Body of pancreas (tissue), 4 donors: ENCODE data around the gene C1QTNF6. TPM values are rescaled to one million over a fixed set of nuclear protein-coding genes. Genes with fewer than 3 reads are reported as not detected.
A peak's percentile ranks its signal among the peaks of the same experiment; 100 is the strongest.

Experiments
- ATAC-seq: fragments of 150-250 bp; one replicate; pipeline ENCODE4 v1.9.1; 2016
- DNase-seq, 4 donors: peaks; one replicate each; pipeline ENCODE4 v3.0.0-alpha.2; 2019
- H3K27ac ChIP-seq, 4 donors: fragments of 200-600 bp; sonication (generic); 1 replicate in 3 of 4; 2 replicates in 1 of 4; pipeline versions ENCODE4 v1.5.1 to v1.6.1; 2016 to 2019; ENCODE audit warnings: mild to moderate bottlenecking in 1 of 4, mixed read lengths in 1 of 4, moderate library complexity in 1 of 4
- H3K27me3 ChIP-seq, 2 donors: fragments of 200-600 bp; sonication (generic); one replicate each; pipeline ENCODE4 v1.6.0; 2016; ENCODE audit warnings: mild to moderate bottlenecking in 1 of 2
- H3K36me3 ChIP-seq, 2 donors: fragments of 200-600 bp; sonication (generic); replicated peaks in 1 of 2; 2 replicates each; pipeline ENCODE4 v1.5.1; 2016; ENCODE audit warnings: low read depth in 2 of 2; ENCODE audit not compliant: insufficient read depth in 1 of 2
- H3K4me1 ChIP-seq: fragments of 200-600 bp; sonication (generic); one replicate; pipeline ENCODE4 v1.6.0; 2016
- H3K4me3 ChIP-seq, 2 donors: fragments of 200-600 bp; sonication (generic); 1 replicate in 1 of 2; 2 replicates in 1 of 2; pipeline ENCODE4 v1.5.1; 2016 to 2019
- H3K9me3 ChIP-seq, 3 donors: fragments of 200-600 bp; sonication (generic); 1 replicate in 2 of 3; 2 replicates in 1 of 3; pipeline ENCODE4 v1.5.1; 2016
- POLR2A ChIP-seq, 3 donors: fragments of 450-650 bp; IDR thresholded peaks; one replicate each; pipeline ENCODE4 v1.6.1; 2016; ENCODE audit warnings: antibody characterized with exemption in 3 of 3, mild to moderate bottlenecking in 2 of 3
- whole genome bisulfite sequencing, 2 donors: methylation state at CpG; one replicate each; pipeline ENCODE4 v1.1.5; 2017; 5-methylcytosine and 5-hydroxymethylcytosine counted together
- intact Hi-C: fragments of 100-400 bp; cut with DNase I; formaldehyde crosslinking; loops from one replicate; pipeline ENCODE4 v1.15.1; 2023
- total RNA-seq, 2 donors: library from RNA; depleted of rRNA; stranded (reverse); fragments of >200 nt; gene quantifications; one replicate each; pipeline ENCODE4 v1.1.0, GENCODE V29; 2016
- TF ChIP-seq, protein P1 (sequence below), 7 experiments: fragments of 450-650 bp in 4 of 7; fragments of 200-600 bp in 3 of 7; sonication (generic) in 3 of 7; IDR thresholded peaks; one replicate each; pipeline ENCODE4 v1.5.1; 2016 to 2019; ENCODE audit warnings: antibody characterized with exemption in 7 of 7

C1QTNF6 gene
- total RNA-seq, 2 donors from 2014 or later, result 2.0 to 4.7 TPM

DNA sequence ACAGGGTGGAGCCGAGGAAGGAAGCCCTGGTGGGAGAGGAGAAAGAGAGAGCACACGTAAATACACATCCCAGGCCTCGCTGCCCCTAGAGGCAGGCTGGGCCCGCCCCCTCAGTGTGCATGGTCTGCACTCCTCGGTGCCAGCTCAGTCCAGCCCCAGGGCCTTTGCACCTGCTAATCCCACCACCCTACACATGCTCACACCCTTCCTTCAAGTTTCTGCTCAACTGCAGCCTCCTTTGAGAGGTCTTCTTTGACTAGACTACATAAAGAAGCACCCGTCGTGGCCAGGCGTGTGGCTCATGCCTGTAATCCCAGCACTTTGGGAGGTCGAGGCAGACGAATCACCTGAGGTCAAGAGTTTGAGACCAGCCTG lies 43.9 kb downstream of the C1QTNF6 start:
- WGBS, 2 donors, result 86 to 92% methylated on average over 8 to 10 of the region's 10 CpGs
- no peaks in the 10 kb centered on the region for H3K36me3 ChIP-seq
- peaks cover 11% of the 10 kb centered on the region for H3K4me1 ChIP-seq
- no peak overlapping the region for H3K4me3 ChIP-seq
- TF ChIP-seq POLR2A (IDR thresholded peaks at IDR 0.05), result no peak
- TF ChIP-seq, protein P1, sequence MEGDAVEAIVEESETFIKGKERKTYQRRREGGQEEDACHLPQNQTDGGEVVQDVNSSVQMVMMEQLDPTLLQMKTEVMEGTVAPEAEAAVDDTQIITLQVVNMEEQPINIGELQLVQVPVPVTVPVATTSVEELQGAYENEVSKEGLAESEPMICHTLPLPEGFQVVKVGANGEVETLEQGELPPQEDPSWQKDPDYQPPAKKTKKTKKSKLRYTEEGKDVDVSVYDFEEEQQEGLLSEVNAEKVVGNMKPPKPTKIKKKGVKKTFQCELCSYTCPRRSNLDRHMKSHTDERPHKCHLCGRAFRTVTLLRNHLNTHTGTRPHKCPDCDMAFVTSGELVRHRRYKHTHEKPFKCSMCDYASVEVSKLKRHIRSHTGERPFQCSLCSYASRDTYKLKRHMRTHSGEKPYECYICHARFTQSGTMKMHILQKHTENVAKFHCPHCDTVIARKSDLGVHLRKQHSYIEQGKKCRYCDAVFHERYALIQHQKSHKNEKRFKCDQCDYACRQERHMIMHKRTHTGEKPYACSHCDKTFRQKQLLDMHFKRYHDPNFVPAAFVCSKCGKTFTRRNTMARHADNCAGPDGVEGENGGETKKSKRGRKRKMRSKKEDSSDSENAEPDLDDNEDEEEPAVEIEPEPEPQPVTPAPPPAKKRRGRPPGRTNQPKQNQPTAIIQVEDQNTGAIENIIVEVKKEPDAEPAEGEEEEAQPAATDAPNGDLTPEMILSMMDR (IDR thresholded peaks at IDR 0.05), result no peak
- DNase-seq, result no peak
- no peak for ATAC-seq
- H3K27ac ChIP-seq, result no peak overlapping the region
- intact Hi-C loops, result no loop called here
- H3K27me3 ChIP-seq, result no peaks in the 10 kb centered on the region
- no peaks in the 10 kb centered on the region for H3K9me3 ChIP-seq

DNA sequence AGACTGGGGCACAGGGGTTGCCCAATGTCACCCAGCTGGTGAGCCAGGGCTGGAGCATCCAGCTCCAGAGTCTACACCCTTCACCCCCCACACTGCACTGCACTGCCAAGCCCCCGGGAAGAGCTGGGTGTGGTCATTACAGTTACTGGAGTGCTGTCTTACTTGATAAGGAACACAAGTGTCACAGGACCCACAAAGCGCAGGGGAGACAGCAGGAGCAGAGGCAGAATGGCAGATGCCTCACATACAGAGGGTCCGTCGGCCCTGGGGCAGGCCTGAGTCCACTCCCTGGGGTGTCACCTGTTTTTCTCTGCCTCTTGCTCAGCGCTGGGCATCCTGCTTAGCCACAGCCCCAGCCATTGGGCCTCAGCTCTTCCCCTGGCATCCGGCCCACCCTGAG lies 46.1 kb downstream of the C1QTNF6 start:
- Histone ChIP-seq H3K4me1 (peaks cover 11% of the 10 kb centered on the region), H3K27me3 (no peaks in the 10 kb centered on the region), H3K36me3 (no peaks in the 10 kb centered on the region), H3K4me3 (no peak overlapping the region), H3K27ac (no peak overlapping the region), H3K9me3 (no peaks in the 10 kb centered on the region)
- no peak for DNase-seq
- TF ChIP-seq POLR2A (IDR thresholded peaks at IDR 0.05), result no peak
- TF ChIP-seq, protein P1 (IDR thresholded peaks at IDR 0.05), result no peak
- intact Hi-C loops, result no loop called here
- ATAC-seq, result peak; percentile 24
- whole genome bisulfite sequencing, 2 donors, result 46 to 84% methylated on average over 5 to 6 of the region's 6 CpGs

DNA sequence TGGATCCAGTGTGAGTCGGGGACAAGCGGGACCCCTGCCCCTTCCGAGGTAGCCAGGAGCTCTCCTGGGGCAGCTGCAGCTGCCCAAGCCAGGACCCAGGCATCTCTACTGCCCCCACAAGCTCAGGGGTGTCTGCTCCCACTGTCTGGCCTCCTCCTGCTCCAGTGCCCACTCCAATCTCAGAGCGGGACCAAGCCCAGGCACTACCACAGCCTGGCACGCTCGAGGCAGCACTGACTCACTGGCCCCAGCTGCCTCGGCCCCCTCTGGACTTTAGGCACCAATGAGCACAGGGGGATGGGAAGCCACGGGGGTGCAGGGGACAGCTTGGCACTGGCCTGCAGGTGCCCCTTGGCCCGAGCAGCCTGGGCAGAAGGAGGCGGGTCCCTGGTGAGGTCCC lies 46.6 kb downstream of the C1QTNF6 start:
- TF ChIP-seq POLR2A (IDR thresholded peaks at IDR 0.05), result no peak
- TF ChIP-seq, protein P1 (IDR thresholded peaks at IDR 0.05), result no peak
- DNase-seq (no peak), ATAC-seq (no peak)
- H3K9me3 ChIP-seq, result no peaks in the 10 kb centered on the region
- H3K27me3 ChIP-seq, result no peaks in the 10 kb centered on the region
- WGBS, 2 donors, result 76% methylated on average over 10 of the region's 10 CpGs; no CpG with 5 or more reads in 1 of the 2 donors
- H3K27ac ChIP-seq, result no peak overlapping the region
- peaks cover 11% of the 10 kb centered on the region for H3K4me1 ChIP-seq
- no peaks in the 10 kb centered on the region for H3K36me3 ChIP-seq
- intact Hi-C loops, result no loop called here
- H3K4me3 ChIP-seq, result no peak overlapping the region

DNA sequence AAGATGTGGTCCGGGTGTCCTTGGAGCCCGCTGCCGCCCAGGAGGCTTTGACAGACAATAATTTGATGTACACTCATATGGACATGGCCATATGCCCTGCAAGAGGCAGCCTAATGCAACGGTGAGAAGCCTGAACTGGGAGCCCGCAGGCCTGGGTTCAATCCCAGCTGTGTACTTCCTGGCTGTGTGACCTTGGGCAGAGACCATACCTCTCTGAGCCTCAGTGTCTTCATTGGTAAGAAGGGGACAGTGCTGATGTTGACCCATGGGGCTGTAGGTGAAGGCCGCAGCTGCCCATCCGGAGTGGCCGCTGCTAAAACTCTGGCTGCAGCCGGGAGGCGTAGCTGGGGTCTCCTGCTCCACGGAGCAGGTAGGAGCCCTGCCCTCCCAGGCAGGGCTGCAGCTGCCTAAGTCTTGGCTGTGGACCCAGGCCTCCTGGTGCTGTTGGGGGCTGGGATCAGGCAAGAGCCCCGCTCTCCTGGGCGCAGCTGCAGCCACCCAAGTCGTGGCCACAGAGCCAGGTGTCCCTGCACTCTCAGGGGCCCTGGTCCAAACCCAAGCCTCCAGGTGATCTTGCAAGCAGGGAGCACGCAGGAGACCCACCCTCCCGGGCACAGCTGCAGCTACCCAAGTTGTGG lies 47.2 kb downstream of the C1QTNF6 start:
- no peaks in the 10 kb centered on the region for H3K9me3 ChIP-seq
- no peaks in the 10 kb centered on the region for H3K27me3 ChIP-seq
- no peaks in the 10 kb centered on the region for H3K36me3 ChIP-seq
- no peak for DNase-seq
- H3K4me3 ChIP-seq, result no peak overlapping the region
- no peak overlapping the region for H3K27ac ChIP-seq
- TF ChIP-seq, protein P1 (IDR thresholded peaks at IDR 0.05), result no peak
- no peak for TF ChIP-seq POLR2A (IDR thresholded peaks at IDR 0.05)
- intact Hi-C loops, result no loop called here
- WGBS, 2 donors, result 75 to 85% methylated on average over 5 to 15 of the region's 16 CpGs
- peaks cover 10% of the 10 kb centered on the region for H3K4me1 ChIP-seq
- ATAC-seq, result no peak

DNA sequence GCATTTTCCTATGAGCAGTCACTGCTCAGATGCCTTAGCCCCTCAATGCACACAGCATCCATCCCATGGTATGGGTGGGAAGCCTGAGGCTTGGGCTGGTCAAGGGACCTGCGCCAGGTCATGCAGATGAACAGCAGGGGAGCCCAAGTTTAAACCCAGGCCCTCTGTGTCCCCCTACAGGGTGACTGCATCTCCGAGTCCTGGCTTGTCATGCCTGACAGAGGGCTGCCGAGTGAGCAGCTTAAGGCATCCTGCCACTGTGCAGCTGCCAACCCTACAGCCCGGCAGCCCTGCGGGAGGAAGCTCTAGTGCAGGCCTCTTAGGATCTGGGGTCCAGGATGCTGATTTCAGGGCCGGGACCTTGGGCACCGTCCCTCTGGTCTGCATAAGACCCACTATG lies 48.3 kb downstream of the C1QTNF6 start:
- DNase-seq, result no peak
- H3K9me3 ChIP-seq, result no peaks in the 10 kb centered on the region
- no peak overlapping the region for H3K27ac ChIP-seq
- no peaks in the 10 kb centered on the region for H3K36me3 ChIP-seq
- no peak overlapping the region for H3K4me3 ChIP-seq
- no peak for ATAC-seq
- TF ChIP-seq, protein P1 (IDR thresholded peaks at IDR 0.05), result no peak
- TF ChIP-seq POLR2A (IDR thresholded peaks at IDR 0.05), result no peak
- intact Hi-C loops, result no loop called here
- H3K4me1 ChIP-seq, result no peaks in the 10 kb centered on the region
- H3K27me3 ChIP-seq, result no peaks in the 10 kb centered on the region
- WGBS, 2 donors, result 71% methylated on average over 5 to 7 of the region's 7 CpGs
